Cardiac muscle cell (in vitro differentiated cells and primary cell): Measurements from ENCODE around the gene POFUT2. TPM values are rescaled to one million over a fixed set of nuclear protein-coding genes. Genes with fewer than 3 reads are reported as not detected.

Experiments used
- DNase-seq, 2 donors: peaks; one replicate each; pipeline versions ENCODE4 v3.0.0 to v3.0.0-alpha.2; 2010 to 2017; ENCODE audit warnings: low read depth in 1 of 2, low spot score in 1 of 2
- H3K27ac ChIP-seq: fragments of 200-600 bp; sonication (generic); 2 replicates; pipeline ENCODE4 v1.5.1; 2016
- H3K27me3 ChIP-seq: fragments of 200-600 bp; sonication (generic); 2 replicates; pipeline ENCODE4 v1.6.0; 2016; ENCODE audit warnings: control low read depth
- H3K36me3 ChIP-seq: fragments of 200-600 bp; sonication (generic); 2 replicates; pipeline ENCODE4 v1.5.1; 2016; ENCODE audit warnings: control low read depth
- H3K4me1 ChIP-seq: fragments of 200-600 bp; sonication (generic); 2 replicates; pipeline ENCODE4 v1.8.1; 2017; ENCODE audit warnings: low read depth, mild to moderate bottlenecking, mixed run types
- H3K4me3 ChIP-seq: fragments of 200-600 bp; sonication (generic); 2 replicates; pipeline ENCODE4 v1.5.1; 2016; ENCODE audit warnings: mild to moderate bottlenecking
- H3K9me3 ChIP-seq: fragments of 200-600 bp; sonication (generic); 2 replicates; pipeline ENCODE4 v1.5.1; 2017; ENCODE audit warnings: low read depth, mild to moderate bottlenecking, control low read depth
- polyA plus RNA-seq: library from polyadenylated mRNA; unstranded; fragments of >200 nt; fragmentation: Nextera tagmentation; extraction: Ambion mirVana; gene quantifications from 2 replicates; pipeline ENCODE4 v1.2.1, GENCODE V29; 2016
- total RNA-seq: library from RNA; depleted of rRNA; stranded (reverse); fragments of >200 nt; gene quantifications from 2 replicates; pipeline ENCODE4 v1.2.3, GENCODE V29; 2016
- TF ChIP-seq, protein P1 (sequence below): IDR thresholded peaks from 2 replicates; pipeline ENCODE4 v1.5.1; 2012; ENCODE audit warnings: low read depth, mild to moderate bottlenecking, low read length

POFUT2 gene
- total and polyA plus RNA-seq, 2 experiments from 2014 or later = 46.1 to 46.8 TPM

DNA sequence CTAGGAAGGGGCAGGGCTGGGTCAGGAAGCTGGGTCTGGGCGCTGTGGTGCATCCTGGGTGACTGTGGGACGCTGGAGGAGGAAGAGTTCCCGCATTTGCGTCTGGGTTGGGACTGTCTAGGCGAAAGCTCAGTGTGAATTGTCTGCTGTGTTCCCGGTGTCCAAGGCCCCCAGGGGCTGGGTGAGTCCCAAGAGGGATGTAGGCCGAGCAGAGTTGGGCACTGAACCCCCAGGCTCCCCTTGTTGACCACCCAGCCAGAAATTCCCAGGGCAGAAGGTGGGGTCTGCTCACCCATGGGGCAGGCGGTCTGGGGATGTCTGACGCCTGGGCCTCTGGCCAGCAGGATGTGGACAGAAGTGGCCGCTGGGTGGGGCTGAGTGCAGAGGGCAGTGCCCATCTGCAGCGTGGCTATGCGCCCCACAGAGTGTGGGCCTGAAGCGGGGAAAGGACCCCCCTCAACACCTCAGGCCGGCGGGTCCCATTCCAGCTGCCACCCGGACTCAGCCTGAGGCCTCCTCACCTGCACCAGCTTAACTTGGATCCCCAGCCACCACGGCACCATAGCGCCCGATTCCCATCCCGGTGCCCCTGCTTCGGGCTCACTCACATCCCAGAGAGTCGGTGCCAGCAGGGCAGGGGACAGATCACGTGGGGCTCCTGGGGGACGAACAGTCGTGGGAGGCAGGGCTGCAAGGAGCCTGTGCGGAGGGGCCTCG lies 37.0 kb upstream of the POFUT2 start:
- no peaks in the 10 kb centered on the region for H3K9me3 ChIP-seq
- no peaks in the 10 kb centered on the region for H3K36me3 ChIP-seq
- H3K4me1 ChIP-seq = peaks cover 9% of the 10 kb centered on the region

DNA sequence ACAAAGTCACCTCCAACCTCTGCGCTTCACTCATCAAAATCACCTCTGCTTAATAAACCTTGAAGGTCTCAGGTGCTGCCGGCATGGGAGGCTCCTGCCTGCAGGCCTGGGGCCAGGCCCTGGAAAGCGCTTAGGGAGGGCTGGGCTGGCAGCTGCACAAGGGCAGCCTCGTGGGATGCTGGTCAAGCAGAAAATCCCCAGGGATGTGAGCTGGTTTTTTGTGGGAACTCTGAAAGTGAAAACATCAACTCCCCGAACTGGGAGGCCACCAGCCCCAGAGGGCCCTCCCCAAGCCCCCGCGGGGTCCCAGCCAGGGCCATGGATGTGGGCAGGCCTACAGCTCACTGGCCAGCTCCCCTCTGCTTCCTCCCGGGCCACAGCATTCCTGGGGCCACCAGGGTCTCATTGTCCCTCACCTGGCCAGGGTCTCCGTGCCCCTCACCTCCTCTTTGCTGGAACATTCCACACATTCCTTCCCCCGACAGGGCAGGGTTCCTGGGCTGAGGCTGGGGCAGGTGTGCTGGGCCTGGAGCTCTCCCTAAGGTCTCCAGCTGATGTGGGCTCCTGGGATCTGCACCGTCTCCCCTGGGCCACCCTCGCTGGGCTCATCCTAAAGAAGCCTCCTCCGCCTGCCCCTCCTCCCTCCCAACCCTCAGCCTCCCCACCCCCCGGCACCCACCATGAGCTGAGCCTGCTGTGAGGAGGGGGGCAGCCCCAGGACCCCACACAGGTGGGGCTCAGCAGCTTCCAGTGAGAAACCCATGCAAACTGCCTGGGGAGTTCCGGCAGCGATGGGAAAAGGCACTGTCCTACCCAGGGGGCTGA lies 36.0 kb upstream of the POFUT2 start:
- H3K9me3 ChIP-seq = no peaks in the 10 kb centered on the region
- no peaks in the 10 kb centered on the region for H3K27me3 ChIP-seq
- no peaks in the 10 kb centered on the region for H3K36me3 ChIP-seq
- TF ChIP-seq, protein P1, sequence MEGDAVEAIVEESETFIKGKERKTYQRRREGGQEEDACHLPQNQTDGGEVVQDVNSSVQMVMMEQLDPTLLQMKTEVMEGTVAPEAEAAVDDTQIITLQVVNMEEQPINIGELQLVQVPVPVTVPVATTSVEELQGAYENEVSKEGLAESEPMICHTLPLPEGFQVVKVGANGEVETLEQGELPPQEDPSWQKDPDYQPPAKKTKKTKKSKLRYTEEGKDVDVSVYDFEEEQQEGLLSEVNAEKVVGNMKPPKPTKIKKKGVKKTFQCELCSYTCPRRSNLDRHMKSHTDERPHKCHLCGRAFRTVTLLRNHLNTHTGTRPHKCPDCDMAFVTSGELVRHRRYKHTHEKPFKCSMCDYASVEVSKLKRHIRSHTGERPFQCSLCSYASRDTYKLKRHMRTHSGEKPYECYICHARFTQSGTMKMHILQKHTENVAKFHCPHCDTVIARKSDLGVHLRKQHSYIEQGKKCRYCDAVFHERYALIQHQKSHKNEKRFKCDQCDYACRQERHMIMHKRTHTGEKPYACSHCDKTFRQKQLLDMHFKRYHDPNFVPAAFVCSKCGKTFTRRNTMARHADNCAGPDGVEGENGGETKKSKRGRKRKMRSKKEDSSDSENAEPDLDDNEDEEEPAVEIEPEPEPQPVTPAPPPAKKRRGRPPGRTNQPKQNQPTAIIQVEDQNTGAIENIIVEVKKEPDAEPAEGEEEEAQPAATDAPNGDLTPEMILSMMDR = no peak
- no peak overlapping the region for H3K27ac ChIP-seq
- peak in 1 of 2 donors; percentile 78 for DNase-seq
- peaks cover 17% of the 10 kb centered on the region for H3K4me1 ChIP-seq
- H3K4me3 ChIP-seq = no peak overlapping the region

More for the DNA sequence above, 37.0 kb upstream of the POFUT2 start:
- no peak overlapping the region for H3K4me3 ChIP-seq
- TF ChIP-seq, protein P1 = no peak
- no peaks in the 10 kb centered on the region for H3K27me3 ChIP-seq
- no peak overlapping the region for H3K27ac ChIP-seq
- no peak for DNase-seq

GRCh38 chr21:45322960-45323461 lies 35.3 kb upstream of the POFUT2 start:
- Histone ChIP-seq H3K4me1 (peaks cover 20% of the 10 kb centered on the region), H3K27ac (no peak overlapping the region), H3K4me3 (no peak overlapping the region), H3K36me3 (no peaks in the 10 kb centered on the region), H3K27me3 (no peaks in the 10 kb centered on the region), H3K9me3 (no peaks in the 10 kb centered on the region)
- TF ChIP-seq, protein P1 = no peak
- DNase-seq = peak in 1 of 2 donors; percentile 72

DNA sequence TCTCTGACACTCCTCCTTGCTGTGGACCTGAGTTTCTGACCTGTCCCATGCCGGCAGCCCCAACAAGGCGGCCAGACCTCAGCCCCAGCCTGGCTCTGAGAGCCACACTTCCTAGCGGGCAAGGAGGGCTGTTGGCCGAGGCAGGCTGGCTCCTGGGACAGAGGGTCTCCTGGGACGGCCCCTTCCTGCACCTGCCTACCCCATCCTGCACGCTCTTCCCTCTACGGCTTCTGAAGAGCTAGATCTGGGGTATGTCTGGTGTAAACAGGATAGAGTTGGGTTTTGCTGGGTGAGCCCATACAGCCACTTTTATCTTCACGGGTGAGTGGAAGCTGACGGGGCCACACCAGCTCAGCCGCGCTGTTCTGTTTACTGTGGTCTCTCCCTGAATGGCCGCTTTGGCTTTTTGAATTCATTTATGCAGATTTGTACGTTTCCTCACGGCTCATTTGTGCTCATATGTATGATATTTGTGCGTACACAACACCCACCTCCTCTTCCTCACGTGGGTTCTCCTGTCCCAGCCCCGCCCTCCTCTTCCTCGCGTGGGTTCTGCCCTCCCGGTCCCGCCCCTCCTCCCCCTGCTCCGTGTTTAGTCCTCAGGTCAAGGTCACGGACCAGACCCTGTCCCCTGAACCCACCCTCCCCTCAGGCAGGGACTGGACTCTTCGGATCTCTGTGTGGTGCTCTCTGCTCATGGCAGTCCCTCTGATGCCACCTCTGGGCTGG lies 34.7 kb upstream of the POFUT2 start:
- no peak for DNase-seq
- TF ChIP-seq, protein P1 = no peak
- Histone ChIP-seq H3K36me3 (no peaks in the 10 kb centered on the region), H3K4me3 (no peak overlapping the region), H3K9me3 (no peaks in the 10 kb centered on the region), H3K27me3 (no peaks in the 10 kb centered on the region), H3K4me1 (peaks cover 20% of the 10 kb centered on the region), H3K27ac (no peak overlapping the region)

DNA sequence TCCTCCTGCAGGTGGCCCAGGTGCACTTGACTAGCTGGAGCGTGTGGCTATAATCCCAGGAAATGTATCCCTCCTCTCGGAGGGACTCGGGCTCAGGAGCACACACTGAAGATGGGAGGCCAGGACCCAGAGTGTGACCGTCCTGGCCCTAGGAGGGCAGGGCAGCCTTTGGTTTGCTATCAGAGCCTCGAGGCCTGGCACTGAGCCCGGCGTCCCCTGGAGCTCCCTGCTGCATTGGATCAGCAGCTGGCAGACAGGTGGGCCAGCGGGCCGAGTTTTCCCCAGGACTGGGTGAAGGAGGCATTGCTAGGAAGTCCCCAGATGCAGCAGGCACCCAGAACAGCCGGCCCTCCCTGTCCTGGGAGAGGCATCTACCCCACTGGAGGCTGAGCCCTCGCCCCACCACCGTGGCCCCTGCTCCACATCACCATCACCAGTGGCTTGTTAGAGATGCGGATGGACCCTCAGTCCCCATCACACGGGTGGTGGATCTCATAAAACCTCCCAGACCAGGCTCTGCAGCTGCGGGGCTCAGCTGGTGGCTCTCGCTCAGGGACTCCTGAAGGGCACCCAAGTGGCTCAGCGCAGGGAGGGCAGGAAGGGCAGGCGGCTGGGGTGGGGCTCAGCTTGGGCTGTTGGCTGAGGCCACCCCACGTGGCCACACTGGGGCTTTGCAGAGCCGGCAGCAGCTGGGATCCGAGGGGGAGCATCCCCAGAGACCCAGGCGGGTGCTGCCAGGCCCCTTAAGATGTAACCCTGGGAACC lies 32.7 kb upstream of the POFUT2 start:
- no peaks in the 10 kb centered on the region for H3K9me3 ChIP-seq
- H3K36me3 ChIP-seq = no peaks in the 10 kb centered on the region
- H3K27me3 ChIP-seq = no peaks in the 10 kb centered on the region
- TF ChIP-seq, protein P1 = no peak
- peaks cover 20% of the 10 kb centered on the region for H3K4me1 ChIP-seq
- peak overlapping the region; percentile 94 for H3K27ac ChIP-seq
- no peak for DNase-seq
- H3K4me3 ChIP-seq = no peak overlapping the region
